Neural progenitor cell (in vitro differentiated cells): ENCODE results near the gene CCDC89.
"Not testable (repeated sequence)": the region's sequence is repeated elsewhere in the genome, so short reads cannot be mapped to it uniquely, and the experiment has no call there.

Experiments
- CTCF ChIP-seq: fragments of 200-600 bp; sonication (generic); IDR thresholded peaks from 2 replicates; pipeline ENCODE4 v1.5.1; 2017; ENCODE audit warnings: antibody characterized with exemption, mild to moderate bottlenecking
- EZH2 ChIP-seq: fragments of 200-600 bp; sonication (generic); IDR thresholded peaks from 2 replicates; pipeline ENCODE4 v1.6.1; 2017; ENCODE audit warnings: antibody characterized with exemption, mild to moderate bottlenecking, moderate library complexity
- EZH2phosphoT487 ChIP-seq: fragments of 200-600 bp; sonication (generic); IDR thresholded peaks from 2 replicates; pipeline ENCODE4 v1.6.1; 2017; ENCODE audit warnings: antibody characterized with exemption

- not testable (repeated sequence) for TF ChIP-seq CTCF, EZH2, EZH2phosphoT487
These were observed 31.7 kb downstream of the CCDC89 start for GRCh38 chr11:85654343-85654742.
